ENCODE data around the gene KIAA1671. TPM values are rescaled to one million over a fixed set of nuclear protein-coding genes. Genes with fewer than 3 reads are reported as not detected.

Gene KIAA1671
- total and polyA plus RNA-seq, 2 donors (not counting 1 experiment from before 2014, with no cell fraction given): 0.01 to 0.02 TPM

GRCh38 chr22:25038239-25038638 is 85.7 kb downstream of the KIAA1671 start:
- Histone ChIP-seq H3K4me2 (replicated peaks; ENCODE audit: low read depth, low read length, poor library complexity, severe bottlenecking) (no peak overlapping the region), H2AFZ (ENCODE audit: insufficient read depth, low read depth, low read length, poor library complexity, severe bottlenecking) (no peak overlapping the region), H3K4me3 (ENCODE audit: control extremely low read depth in 1 of 5, extremely low read depth in 1 of 5, insufficient read depth in 1 of 5, low read depth in 2 of 5, low read length in 4 of 5) (no peak overlapping the region), H4K20me1 (ENCODE audit: control insufficient read depth, insufficient read depth, low read length, poor library complexity, severe bottlenecking) (no peaks in the 10 kb centered on the region), H3K27ac (ENCODE audit: low read length in 2 of 2) (no peak overlapping the region), H3K9ac (ENCODE audit: low read length) (no peak overlapping the region), H3K4me1 (ENCODE audit: control insufficient read depth in 2 of 2, insufficient read depth in 2 of 2, low read length in 2 of 2) (no peaks in the 10 kb centered on the region), H3K36me3 (replicated peaks in 1 of 2; ENCODE audit: control extremely low read depth in 1 of 2, control insufficient read depth in 1 of 2, extremely low read depth in 1 of 2, insufficient read depth in 2 of 2, low read length in 1 of 2) (no peaks in the 10 kb centered on the region), H3K79me2 (ENCODE audit: control insufficient read depth, insufficient read depth, low read length) (no peaks in the 10 kb centered on the region), H3K9me3 (ENCODE audit: control extremely low read depth in 1 of 3, control insufficient read depth in 2 of 3, insufficient read depth in 1 of 3, low read length in 2 of 3) (no peaks in the 10 kb centered on the region), H3K27me3 (replicated peaks in 1 of 4; ENCODE audit: control extremely low read depth in 1 of 4, control insufficient read depth in 3 of 4, insufficient read depth in 4 of 4, low read length in 3 of 4) (no peaks in the 10 kb centered on the region)
- Mint-ChIP-seq H3K9me3 (ENCODE audit: insufficient read depth) (no peaks in the 10 kb centered on the region), H3K4me1 (no peaks in the 10 kb centered on the region), H3K27ac (no peak overlapping the region), H3K4me3 (no peak overlapping the region), H3K27me3 (peaks cover 11% of the 10 kb centered on the region)
- intact Hi-C loops (cut with micrococcal nuclease): no loop called here
- WGBS (ENCODE audit: insufficient coverage): 95% methylated on average over 6 of the region's 8 CpGs
- no peak for TF ChIP-seq CTCF (IDR thresholded peaks at IDR 0.05)
- no peak for TF ChIP-seq EZH2 (IDR thresholded peaks at IDR 0.05; ENCODE audit: borderline replicate concordance, insufficient read depth, low read depth, low read length, poor library complexity, severe bottlenecking)
- CTCF ChIA-PET: interaction anchor here (1.0 kb wide), 1 partner anchor 11 kb away, joined by 3 read pairs; no protein-coding TSS in a partner anchor
- DNase-seq (no peak), ATAC-seq (ENCODE audit: low read depth) (no peak)
- POLR2A ChIA-PET: no interaction called here

- H3K4me1 ChIP-seq (ENCODE audit: control insufficient read depth in 2 of 2, insufficient read depth in 2 of 2, low read length in 2 of 2): no peaks in the 10 kb centered on the region
- H3K4me2 ChIP-seq (replicated peaks; ENCODE audit: low read depth, low read length, poor library complexity, severe bottlenecking): no peak overlapping the region
- H3K27me3 ChIP-seq (replicated peaks in 1 of 4; ENCODE audit: control extremely low read depth in 1 of 4, control insufficient read depth in 3 of 4, insufficient read depth in 4 of 4, low read length in 3 of 4): no peaks in the 10 kb centered on the region
- DNase-seq (no peak), ATAC-seq (ENCODE audit: low read depth) (no peak)
- H3K36me3 ChIP-seq (replicated peaks in 1 of 2; ENCODE audit: control extremely low read depth in 1 of 2, control insufficient read depth in 1 of 2, extremely low read depth in 1 of 2, insufficient read depth in 2 of 2, low read length in 1 of 2): no peaks in the 10 kb centered on the region
- peaks cover 11% of the 10 kb centered on the region for H3K27me3 Mint-ChIP-seq
- no peak overlapping the region for H3K9ac ChIP-seq (ENCODE audit: low read length)
- no peak overlapping the region for H3K27ac ChIP-seq (ENCODE audit: low read length in 2 of 2)
- H3K4me3 Mint-ChIP-seq: no peak overlapping the region
- H3K4me1 Mint-ChIP-seq: no peaks in the 10 kb centered on the region
- CTCF ChIA-PET: no interaction called here
- H3K9me3 Mint-ChIP-seq (ENCODE audit: insufficient read depth): no peaks in the 10 kb centered on the region
- intact Hi-C loops (cut with micrococcal nuclease): no loop called here
- no peaks in the 10 kb centered on the region for H4K20me1 ChIP-seq (ENCODE audit: control insufficient read depth, insufficient read depth, low read length, poor library complexity, severe bottlenecking)
- no peak overlapping the region for H3K4me3 ChIP-seq (ENCODE audit: control extremely low read depth in 1 of 5, extremely low read depth in 1 of 5, insufficient read depth in 1 of 5, low read depth in 2 of 5, low read length in 4 of 5)
- WGBS (ENCODE audit: insufficient coverage): 95% methylated on average over 13 of the region's 15 CpGs
- TF ChIP-seq CTCF (IDR thresholded peaks at IDR 0.05): no peak
- no peak for TF ChIP-seq EZH2 (IDR thresholded peaks at IDR 0.05; ENCODE audit: borderline replicate concordance, insufficient read depth, low read depth, low read length, poor library complexity, severe bottlenecking)
- H3K27ac Mint-ChIP-seq: no peak overlapping the region
- H3K9me3 ChIP-seq (ENCODE audit: control extremely low read depth in 1 of 3, control insufficient read depth in 2 of 3, insufficient read depth in 1 of 3, low read length in 2 of 3): no peaks in the 10 kb centered on the region
- no peak overlapping the region for H2AFZ ChIP-seq (ENCODE audit: insufficient read depth, low read depth, low read length, poor library complexity, severe bottlenecking)
- POLR2A ChIA-PET: no interaction called here
- H3K79me2 ChIP-seq (ENCODE audit: control insufficient read depth, insufficient read depth, low read length): no peaks in the 10 kb centered on the region
Measured at GRCh38 chr22:25038771-25039170, 86.3 kb downstream of the KIAA1671 start.
